22Rv1 (cell line): Measurements from ENCODE around the gene TMEM200C.

Source experiments
- H3K27ac ChIP-seq: fragments of 450-650 bp; 2 replicates; pipeline ENCODE4 v1.5.1; 2017
- CTCF ChIP-seq: fragments of 450-650 bp; IDR thresholded peaks from 2 replicates; pipeline ENCODE4 v1.5.1; 2017; ENCODE audit warnings: mild to moderate bottlenecking
- ZFX ChIP-seq: fragments of 450-650 bp; IDR thresholded peaks from 2 replicates; pipeline ENCODE4 v1.6.1; 2017; ENCODE audit warnings: antibody characterized with exemption, borderline replicate concordance

Gene TMEM200C

GRCh38 chr18:5840025-5840424, 55.3 kb downstream of the TMEM200C start:
- TF ChIP-seq CTCF (no peak), ZFX (no peak)
- no peak overlapping the region for H3K27ac ChIP-seq

- TF ChIP-seq CTCF (no peak), ZFX (no peak)
- no peak overlapping the region for H3K27ac ChIP-seq
Measured at GRCh38 chr18:5839102-5839501, 56.2 kb downstream of the TMEM200C start.
